Ovary (tissue), 9 donors: ENCODE data around the gene CFLAR. TPM values are rescaled to one million over a fixed set of nuclear protein-coding genes. Genes with fewer than 3 reads are reported as not detected.
A peak's percentile ranks its signal among the peaks of the same experiment; 100 is the strongest.

Experiments
- DNase-seq, 5 donors: peaks; one replicate each; pipeline ENCODE4 v3.0.0-alpha.2; 2019 to 2020
- H3K27ac ChIP-seq, 2 donors: fragments of 200-600 bp; one replicate each; pipeline versions ENCODE4 v1.5.1 to v1.8.0; 2019 to 2022
- H3K27me3 ChIP-seq: fragments of 200-600 bp; one replicate; pipeline ENCODE4 v1.8.0; 2022
- H3K36me3 ChIP-seq: fragments of 200-600 bp; sonication (generic); one replicate; pipeline ENCODE4 v1.5.1; 2019
- H3K4me1 ChIP-seq: one replicate; pipeline ENCODE4 v1.8.1; 2013; ENCODE audit warnings: mild to moderate bottlenecking, moderate library complexity; ENCODE audit not compliant: insufficient read depth
- H3K4me3 ChIP-seq: fragments of 200-600 bp; sonication (generic); one replicate; pipeline ENCODE4 v1.5.1; 2017
- H3K9me3 ChIP-seq, 2 donors: fragments of 200-600 bp in 1 of 2; sonication (generic) in 1 of 2; one replicate each; pipeline versions ENCODE4 v1.5.1 to v1.8.1; 2013 to 2019; ENCODE audit warnings: mild to moderate bottlenecking in 1 of 2, moderate library complexity in 1 of 2
- CTCF ChIP-seq, 3 donors: fragments of 450-650 bp in 2 of 3; fragments of 200-600 bp in 1 of 3; IDR thresholded peaks; one replicate each; pipeline versions ENCODE4 v1.5.1 to v1.8.0; 2016 to 2022; ENCODE audit warnings: antibody characterized with exemption in 3 of 3, mild to moderate bottlenecking in 1 of 3
- EP300 ChIP-seq: sonication (generic); formaldehyde crosslinking; IDR thresholded peaks from one replicate; pipeline ENCODE4 v1.6.1; 2017; ENCODE audit warnings: antibody characterized with exemption
- POLR2A ChIP-seq: fragments of 450-650 bp; IDR thresholded peaks from one replicate; pipeline ENCODE4 v1.6.1; 2017; ENCODE audit warnings: antibody characterized with exemption, mild to moderate bottlenecking, moderate library complexity
- WGBS, 3 donors: extraction: QIAGEN DNeasy Blood & Tissue Kit in 1 of 3; methylation state at CpG; one replicate each; pipeline versions ENCODE4 v1.1.5 to v1.1.7; 2013 to 2017; 5-methylcytosine and 5-hydroxymethylcytosine counted together
- intact Hi-C, 4 donors: fragments of 100-400 bp; cut with DNase I; formaldehyde crosslinking; loops; one replicate each; pipeline versions ENCODE4 v1.11.0 to v1.15.1; 2022 to 2023
- polyA plus RNA-seq, 2 donors: library from polyadenylated mRNA; stranded (reverse); fragments of 200-250 nt in 1 of 2; fragments of 350-450 nt in 1 of 2; fragmentation: Illumina TruSeq in 1 of 2; extraction: RNeasy Lipid Tissue Mini Kit (QIAGEN cat#74804) in 1 of 2; gene quantifications; one replicate each; pipeline ENCODE4 v1.2.3, GENCODE V29; 2013 to 2014
- total RNA-seq, 7 donors: library from RNA; depleted of rRNA in 2 of 7; stranded (reverse); fragments of >200 nt in 2 of 7; fragmentation: NEBNext Ultra II Directional in 3 of 7; extraction: Animal tissue kit (Norgen Biotek cat#: 25700) in 3 of 7; gene quantifications; one replicate each; pipeline versions ENCODE4 v1.1.0 to v1.2.4, GENCODE V29; 2016 to 2023
- donor health status: DM: no; HTN: no; CAD: no; lungs with moderate emphysema.
- donor health status: DM: no; HTN: no; CAD: no.
- donor health status: Bipolar disorder and iron deficiency.
- donor health status: DM: yes; HTN: yes; CAD: no.
- donor health status: DM: no; HTN: no; CAD: no.
- donor health status: DM: yes; HTN: yes; CAD: no.

The CFLAR gene
- total and polyA plus RNA-seq, 9 donors: 26.7 to 111 (median 67.9) TPM

- WGBS, 3 donors: 87 to 89% (median 87%) methylated on average over 8 of the region's 8 CpGs
Measured at GRCh38 chr2:201201371-201201770, 85.4 kb downstream of the CFLAR start.

GRCh38 chr2:201203916-201204654 lies 88.1 kb downstream of the CFLAR start:
- Histone ChIP-seq H3K27ac (no peak overlapping the region), H3K27me3 (no peaks in the 10 kb centered on the region), H3K4me3 (no peak overlapping the region), H3K4me1 (no peaks in the 10 kb centered on the region), H3K36me3 (no peaks in the 10 kb centered on the region), H3K9me3 (no peaks in the 10 kb centered on the region)
- DNase-seq: peak in 1 of 5 donors; percentile 34
- no peak for TF ChIP-seq POLR2A
- TF ChIP-seq EP300: no peak
- TF ChIP-seq CTCF (IDR thresholded peaks at IDR 0.05): no peak
- 28 to 37% (median 32%) methylated on average over 6 of the region's 6 CpGs for WGBS, 3 donors
- intact Hi-C loops: no loop called here

More at GRCh38 chr2:201201371-201201770, 85.4 kb downstream of the CFLAR start:
- no peaks in the 10 kb centered on the region for H3K36me3 ChIP-seq
- TF ChIP-seq CTCF (IDR thresholded peaks at IDR 0.05): no peak
- no peak for TF ChIP-seq EP300
- no peak for TF ChIP-seq POLR2A
- no peak overlapping the region for H3K4me3 ChIP-seq
- no peaks in the 10 kb centered on the region for H3K4me1 ChIP-seq
- no peaks in the 10 kb centered on the region for H3K9me3 ChIP-seq
- no peak for DNase-seq
- intact Hi-C loops: no loop called here
- H3K27ac ChIP-seq: no peak overlapping the region
- H3K27me3 ChIP-seq: no peaks in the 10 kb centered on the region

- WGBS, 3 donors: 84 to 92% (median 88%) methylated on average over 9 of the region's 9 CpGs
- Histone ChIP-seq H3K4me1 (no peaks in the 10 kb centered on the region), H3K36me3 (no peaks in the 10 kb centered on the region), H3K27me3 (no peaks in the 10 kb centered on the region), H3K9me3 (no peaks in the 10 kb centered on the region), H3K27ac (no peak overlapping the region), H3K4me3 (no peak overlapping the region)
- DNase-seq: no peak
- intact Hi-C loops: no loop called here
- TF ChIP-seq POLR2A (no peak), EP300 (no peak), CTCF (IDR thresholded peaks at IDR 0.05) (no peak)
Measured at GRCh38 chr2:201204655-201205514, 88.9 kb downstream of the CFLAR start.

- Histone ChIP-seq H3K27ac (no peak overlapping the region), H3K27me3 (no peaks in the 10 kb centered on the region), H3K36me3 (no peaks in the 10 kb centered on the region), H3K4me3 (no peak overlapping the region), H3K4me1 (no peaks in the 10 kb centered on the region), H3K9me3 (no peaks in the 10 kb centered on the region)
- WGBS, 3 donors: 89 to 92% (median 91%) methylated on average over 3 of the region's 3 CpGs
- no peak for DNase-seq
- TF ChIP-seq EP300: no peak
- no peak for TF ChIP-seq CTCF (IDR thresholded peaks at IDR 0.05)
- no peak for TF ChIP-seq POLR2A
- intact Hi-C loops: no loop called here
Measured at GRCh38 chr2:201205515-201205849, 89.5 kb downstream of the CFLAR start.
